GM19463 (cell line): ENCODE measurements around the gene MTCL3.
A peak's percentile ranks its signal among the peaks of the same experiment; 100 is the strongest.

Experiments used
- ATAC-seq: cut with Tn5 transposase; IDR thresholded peaks from one replicate; pipeline ENCODE4 v1.9.1; 2021; ENCODE audit warnings: mild to moderate bottlenecking, moderate library complexity; ENCODE audit not compliant: unreplicated experiment

MTCL3 gene

GRCh38 chr6:127518710-127519468 lies at the start of gene MTCL3:
Gene MTCL3 (minus strand): TSS chr6:127519335.
- ATAC-seq: no peak

DNA sequence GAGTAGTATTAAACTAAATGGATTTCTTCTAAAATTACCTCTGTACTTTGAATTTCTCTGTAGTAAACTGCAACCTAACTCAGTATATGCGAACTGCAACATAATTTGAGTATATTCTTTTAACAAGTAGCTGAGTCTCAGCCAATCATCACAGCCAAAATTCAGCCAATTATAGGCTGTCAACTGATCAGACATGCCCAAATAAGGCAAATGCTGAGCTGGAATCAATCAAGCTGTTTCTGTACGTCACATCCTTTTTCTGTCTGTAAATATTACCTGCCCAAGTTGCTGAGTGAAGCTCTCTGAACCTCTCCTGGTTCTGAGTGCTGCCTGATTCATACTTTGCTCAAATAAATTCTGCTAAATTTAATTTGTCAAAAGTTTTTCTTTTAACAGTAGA lies 48.3 kb upstream of the MTCL3 start:
- no peak for ATAC-seq

- ATAC-seq: no peak
Observed at GRCh38 chr6:127566651-127567050, 47.5 kb upstream of the MTCL3 start.

DNA sequence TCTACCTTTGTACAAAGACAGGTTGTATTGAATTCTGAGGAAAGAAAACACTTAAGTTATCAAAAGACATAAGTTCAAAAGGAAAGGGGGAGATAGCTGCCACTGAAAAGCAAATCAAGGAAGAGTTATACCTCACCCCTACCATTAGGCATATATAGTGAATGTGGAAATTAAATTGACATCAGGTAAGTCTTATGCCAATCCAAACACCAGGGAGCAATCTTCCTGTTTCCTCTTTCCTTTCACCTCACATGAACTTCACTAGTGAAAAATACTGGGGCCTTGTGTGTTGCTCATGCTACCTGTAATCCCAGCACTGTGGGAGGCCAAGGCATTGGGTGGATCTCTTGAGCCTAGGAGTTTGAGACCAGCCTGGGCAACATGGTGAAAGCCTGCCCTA lies 47.0 kb upstream of the MTCL3 start:
- no peak for ATAC-seq

DNA sequence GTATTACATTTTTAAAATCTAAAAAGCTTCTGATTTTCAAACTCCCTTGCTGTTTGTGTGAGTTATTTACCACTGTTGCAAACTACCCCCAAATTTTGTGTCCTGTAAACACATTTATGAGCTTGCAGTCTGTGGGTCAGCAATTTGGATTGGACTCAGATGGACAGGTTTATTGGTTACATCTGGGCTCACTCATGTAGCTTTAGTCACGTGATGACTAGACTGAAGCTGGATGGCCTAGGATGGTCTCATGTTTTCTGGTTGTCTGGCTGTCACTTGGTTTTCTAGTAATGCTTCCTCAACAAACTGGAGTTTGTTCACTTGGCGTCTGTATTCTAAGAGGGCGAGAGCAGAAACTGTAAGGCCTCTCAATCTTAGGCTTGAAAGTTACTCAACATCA lies 45.6 kb upstream of the MTCL3 start:
- ATAC-seq: no peak

- no peak for ATAC-seq
Observed at GRCh38 chr6:127561660-127562059, 42.5 kb upstream of the MTCL3 start.

GRCh38 chr6:127554435-127555006 lies 35.4 kb upstream of the MTCL3 start:
- ATAC-seq: peak; percentile 87

- no peak for ATAC-seq
Observed at GRCh38 chr6:127550403-127550802, 31.3 kb upstream of the MTCL3 start.

DNA sequence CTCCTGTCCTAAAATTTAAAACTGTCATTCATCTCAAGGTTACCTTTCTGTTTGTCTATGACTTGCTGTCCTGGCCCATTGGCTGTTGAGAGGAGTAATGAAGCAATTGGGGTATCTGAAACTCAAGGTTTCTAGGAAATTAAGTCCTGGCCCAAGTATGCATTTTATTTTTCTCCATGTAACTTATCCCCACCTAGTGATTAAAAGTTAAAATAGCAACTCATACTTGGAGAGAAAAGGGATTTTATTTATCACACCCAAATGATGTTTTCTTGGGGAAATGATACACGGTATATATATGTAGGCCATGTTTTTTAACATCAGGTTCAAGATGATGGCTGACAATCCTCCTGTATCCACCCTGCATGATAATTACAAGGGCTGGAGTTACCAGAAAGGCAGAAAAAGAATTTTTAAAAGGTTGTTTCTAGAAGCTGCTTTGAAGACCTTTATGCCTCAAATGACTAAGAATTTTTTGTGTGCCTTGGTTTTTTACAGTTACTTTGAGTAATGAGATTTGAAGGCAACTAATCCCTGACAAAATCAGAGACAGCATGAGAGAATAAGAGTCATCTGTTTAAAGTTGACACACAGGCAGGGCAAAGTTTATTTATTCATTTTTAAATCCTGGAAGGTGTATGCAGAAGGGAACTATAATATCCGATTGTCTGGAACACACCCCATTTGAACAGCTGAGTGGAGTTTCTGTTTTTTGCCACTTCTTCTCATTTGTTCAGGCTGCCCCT lies 28.9 kb upstream of the MTCL3 start:
- no peak for ATAC-seq

DNA sequence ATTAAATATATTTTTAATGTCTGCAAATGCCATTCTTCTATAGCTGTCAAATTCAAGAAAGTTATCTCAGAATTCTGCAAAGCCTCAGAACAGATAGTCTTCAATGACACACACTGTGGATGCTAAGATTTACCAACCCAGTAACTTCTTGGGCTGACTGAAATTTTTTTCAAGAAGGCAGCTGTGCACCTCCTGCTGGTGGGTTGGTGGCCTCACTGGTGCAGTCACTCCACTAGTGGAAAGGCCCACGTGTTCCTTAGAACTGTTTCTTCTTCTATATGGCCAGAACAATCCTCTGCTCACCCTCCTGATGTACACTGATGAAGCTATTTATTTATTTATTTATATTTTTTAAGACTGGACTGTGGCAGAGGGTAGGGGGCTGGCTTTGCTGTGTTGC lies 28.1 kb upstream of the MTCL3 start:
- ATAC-seq: no peak

- ATAC-seq: no peak
Observed at GRCh38 chr6:127539272-127539671, 20.1 kb upstream of the MTCL3 start.

DNA sequence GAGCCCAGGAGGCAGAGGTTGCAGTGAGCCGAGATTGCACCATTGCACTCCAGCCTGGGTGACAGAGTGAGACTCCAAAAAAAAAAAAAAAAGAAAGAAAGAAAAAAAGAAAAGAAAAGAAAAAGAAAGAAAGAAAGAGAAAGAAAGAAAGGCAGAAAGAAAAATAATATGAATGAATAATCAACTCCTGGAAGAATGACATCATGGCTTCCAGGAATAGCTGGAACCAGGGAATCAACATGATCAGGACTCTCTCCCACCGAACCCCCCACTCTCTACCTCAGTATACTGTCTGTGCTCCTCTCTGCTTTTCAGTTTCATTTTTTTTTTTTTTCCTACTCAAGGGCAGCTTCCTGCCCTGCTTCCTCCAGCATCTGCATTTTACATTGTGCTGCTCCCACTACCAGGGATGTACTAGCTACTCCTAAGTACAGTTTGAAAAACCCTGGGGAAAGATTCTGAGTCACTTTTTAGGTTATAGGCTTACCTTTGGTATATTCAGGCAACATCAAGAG lies 19.7 kb upstream of the MTCL3 start:
- ATAC-seq: no peak

GRCh38 chr6:127533736-127534135 lies 14.6 kb upstream of the MTCL3 start:
- ATAC-seq: no peak

DNA sequence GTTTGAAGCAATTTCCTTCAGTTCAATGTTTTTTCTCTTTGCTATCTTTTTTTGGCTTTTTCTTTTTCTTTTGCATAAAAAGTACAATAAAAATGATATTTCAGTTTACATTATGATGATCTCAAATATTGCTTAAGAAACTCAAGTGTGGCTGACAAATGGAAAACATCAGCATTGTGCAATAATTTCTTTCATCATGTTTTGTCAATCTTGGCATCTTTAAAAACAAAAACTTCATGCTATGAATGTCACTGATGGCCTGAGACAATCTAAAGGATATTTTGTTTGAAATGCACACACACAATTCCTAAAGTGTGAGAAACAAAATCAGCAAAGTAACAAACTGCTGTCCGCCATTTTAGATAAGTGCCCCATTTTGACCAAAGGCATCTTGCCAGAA lies 13.9 kb upstream of the MTCL3 start:
- no peak for ATAC-seq

- no peak for ATAC-seq
Observed at GRCh38 chr6:127522714-127523113, 3.6 kb upstream of the MTCL3 start.

- no peak for ATAC-seq
Observed at GRCh38 chr6:127520066-127520465, 931 bp upstream of the MTCL3 start.

GRCh38 chr6:127519469-127519785 lies 292 bp upstream of the MTCL3 start:
- no peak for ATAC-seq

GRCh38 chr6:127518191-127518709 lies 885 bp downstream of the MTCL3 start:
- no peak for ATAC-seq

DNA sequence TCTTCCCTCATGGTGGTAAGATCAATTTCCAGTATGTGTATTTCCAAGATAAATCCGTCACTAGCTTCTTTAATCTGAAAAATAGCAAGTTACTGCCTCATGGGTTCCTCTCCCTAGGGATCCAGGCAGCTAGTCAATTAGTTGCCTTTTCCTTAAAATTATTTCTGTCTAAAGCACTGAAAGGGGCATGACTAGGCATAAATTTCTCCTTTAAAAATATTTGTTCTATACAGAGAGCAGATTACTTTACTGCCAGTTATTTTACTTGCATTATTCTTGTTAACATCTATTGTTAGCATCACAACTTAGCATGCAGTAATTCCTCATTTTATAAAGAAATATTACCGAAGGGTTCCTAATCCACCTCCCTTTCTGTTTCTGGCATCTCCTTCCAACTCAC lies 1.4 kb downstream of the MTCL3 start:
- ATAC-seq: no peak

GRCh38 chr6:127516662-127517273 lies 2.4 kb downstream of the MTCL3 start:
- peak; percentile 37 for ATAC-seq
